Measurements from ENCODE around the gene TBC1D14.

The TBC1D14 gene

DNA sequence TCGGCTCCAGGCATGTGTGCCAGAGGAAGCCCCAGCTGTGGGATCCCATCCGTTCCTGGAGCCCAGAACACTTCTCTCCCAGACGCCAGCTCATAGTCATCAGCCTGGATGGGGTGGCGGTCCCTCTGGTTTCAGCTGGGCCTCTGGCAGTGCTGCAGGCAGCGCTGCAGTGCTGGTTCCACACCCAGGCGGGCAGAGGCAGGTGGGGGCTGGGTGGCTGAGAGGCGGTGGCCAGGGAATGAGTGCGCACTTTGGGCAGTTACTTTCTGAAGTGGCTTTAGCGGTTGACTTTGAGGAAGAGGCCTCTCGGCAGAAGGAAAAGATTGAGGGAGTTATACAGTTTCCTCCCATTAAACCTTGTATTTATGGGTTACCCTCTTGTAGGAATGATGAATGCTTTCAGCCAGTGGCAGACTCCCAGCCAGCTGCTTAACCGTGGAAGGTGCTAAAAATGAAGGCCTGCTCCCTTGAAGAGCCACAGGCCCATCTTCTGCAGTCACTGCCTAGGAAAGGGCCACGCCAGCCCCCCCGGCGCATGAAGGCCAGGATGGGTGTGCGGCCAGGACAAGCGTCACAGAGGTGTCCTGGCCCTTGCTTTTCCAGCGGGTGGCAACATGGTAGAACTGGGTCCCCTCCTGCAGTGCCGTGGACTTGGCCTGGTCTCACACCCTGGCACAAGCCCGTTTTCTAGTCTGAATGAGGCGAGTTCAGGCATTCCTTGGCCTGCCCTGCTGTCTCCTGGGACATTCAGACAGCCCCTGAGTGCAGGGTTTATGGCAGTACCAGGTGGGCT lies 143.5 kb downstream of the TBC1D14 start:
- H3K9me3 ChIP-seq (ENCODE audit: severe bottlenecking), result no peaks in the 10 kb centered on the region
- TF ChIP-seq, protein P1, sequence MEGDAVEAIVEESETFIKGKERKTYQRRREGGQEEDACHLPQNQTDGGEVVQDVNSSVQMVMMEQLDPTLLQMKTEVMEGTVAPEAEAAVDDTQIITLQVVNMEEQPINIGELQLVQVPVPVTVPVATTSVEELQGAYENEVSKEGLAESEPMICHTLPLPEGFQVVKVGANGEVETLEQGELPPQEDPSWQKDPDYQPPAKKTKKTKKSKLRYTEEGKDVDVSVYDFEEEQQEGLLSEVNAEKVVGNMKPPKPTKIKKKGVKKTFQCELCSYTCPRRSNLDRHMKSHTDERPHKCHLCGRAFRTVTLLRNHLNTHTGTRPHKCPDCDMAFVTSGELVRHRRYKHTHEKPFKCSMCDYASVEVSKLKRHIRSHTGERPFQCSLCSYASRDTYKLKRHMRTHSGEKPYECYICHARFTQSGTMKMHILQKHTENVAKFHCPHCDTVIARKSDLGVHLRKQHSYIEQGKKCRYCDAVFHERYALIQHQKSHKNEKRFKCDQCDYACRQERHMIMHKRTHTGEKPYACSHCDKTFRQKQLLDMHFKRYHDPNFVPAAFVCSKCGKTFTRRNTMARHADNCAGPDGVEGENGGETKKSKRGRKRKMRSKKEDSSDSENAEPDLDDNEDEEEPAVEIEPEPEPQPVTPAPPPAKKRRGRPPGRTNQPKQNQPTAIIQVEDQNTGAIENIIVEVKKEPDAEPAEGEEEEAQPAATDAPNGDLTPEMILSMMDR (IDR thresholded peaks at IDR 0.05; ENCODE audit: low read depth, low read length), result no peak
- H3K36me3 ChIP-seq, result peaks cover 44% of the 10 kb centered on the region
- no peak for DNase-seq
- no peak overlapping the region for H3K4me3 ChIP-seq (ENCODE audit: low read depth, low read length)
- no peaks in the 10 kb centered on the region for H3K27me3 ChIP-seq (ENCODE audit: insufficient read depth, low read depth, severe bottlenecking)
- H3K27ac ChIP-seq, result no peak overlapping the region

DNA sequence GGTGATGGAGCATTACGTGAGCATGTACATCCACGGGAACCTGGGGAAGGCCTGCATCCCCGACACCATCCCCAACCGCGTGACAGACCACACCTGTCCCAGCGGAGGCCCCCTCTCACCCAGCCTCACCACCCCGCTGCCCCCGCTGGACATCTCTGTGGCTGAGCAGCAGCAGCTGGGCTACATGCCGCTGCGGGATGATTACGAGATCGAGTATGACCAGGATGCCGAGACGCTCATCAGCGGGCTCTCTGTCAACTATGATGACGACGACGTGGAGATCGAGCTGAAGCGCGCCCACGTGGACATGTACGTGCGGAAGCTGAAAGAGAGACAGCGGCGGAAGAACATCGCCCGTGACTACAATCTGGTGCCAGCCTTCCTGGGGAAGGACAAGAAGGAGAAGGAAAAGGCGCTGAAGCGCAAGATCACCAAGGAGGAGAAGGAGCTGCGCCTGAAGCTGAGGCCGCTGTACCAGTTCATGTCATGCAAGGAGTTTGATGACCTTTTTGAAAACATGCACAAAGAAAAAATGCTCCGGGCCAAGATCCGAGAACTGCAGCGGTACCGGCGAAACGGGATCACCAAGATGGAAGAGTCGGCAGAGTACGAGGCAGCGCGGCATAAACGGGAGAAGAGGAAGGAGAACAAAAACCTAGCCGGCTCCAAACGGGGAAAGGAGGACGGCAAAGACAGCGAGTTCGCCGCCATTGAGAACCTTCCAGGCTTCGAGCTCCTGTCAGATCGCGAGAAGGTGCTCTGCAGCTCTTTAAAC lies 144.7 kb downstream of the TBC1D14 start:
- Histone ChIP-seq H3K27ac (no peak overlapping the region), H3K4me3 (ENCODE audit: low read depth, low read length) (no peak overlapping the region), H3K27me3 (ENCODE audit: insufficient read depth, low read depth, severe bottlenecking) (no peaks in the 10 kb centered on the region), H3K9me3 (ENCODE audit: severe bottlenecking) (no peaks in the 10 kb centered on the region), H3K36me3 (peaks cover 54% of the 10 kb centered on the region)
- TF ChIP-seq, protein P1 (IDR thresholded peaks at IDR 0.05; ENCODE audit: low read depth, low read length), result no peak
- no peak for DNase-seq

DNA sequence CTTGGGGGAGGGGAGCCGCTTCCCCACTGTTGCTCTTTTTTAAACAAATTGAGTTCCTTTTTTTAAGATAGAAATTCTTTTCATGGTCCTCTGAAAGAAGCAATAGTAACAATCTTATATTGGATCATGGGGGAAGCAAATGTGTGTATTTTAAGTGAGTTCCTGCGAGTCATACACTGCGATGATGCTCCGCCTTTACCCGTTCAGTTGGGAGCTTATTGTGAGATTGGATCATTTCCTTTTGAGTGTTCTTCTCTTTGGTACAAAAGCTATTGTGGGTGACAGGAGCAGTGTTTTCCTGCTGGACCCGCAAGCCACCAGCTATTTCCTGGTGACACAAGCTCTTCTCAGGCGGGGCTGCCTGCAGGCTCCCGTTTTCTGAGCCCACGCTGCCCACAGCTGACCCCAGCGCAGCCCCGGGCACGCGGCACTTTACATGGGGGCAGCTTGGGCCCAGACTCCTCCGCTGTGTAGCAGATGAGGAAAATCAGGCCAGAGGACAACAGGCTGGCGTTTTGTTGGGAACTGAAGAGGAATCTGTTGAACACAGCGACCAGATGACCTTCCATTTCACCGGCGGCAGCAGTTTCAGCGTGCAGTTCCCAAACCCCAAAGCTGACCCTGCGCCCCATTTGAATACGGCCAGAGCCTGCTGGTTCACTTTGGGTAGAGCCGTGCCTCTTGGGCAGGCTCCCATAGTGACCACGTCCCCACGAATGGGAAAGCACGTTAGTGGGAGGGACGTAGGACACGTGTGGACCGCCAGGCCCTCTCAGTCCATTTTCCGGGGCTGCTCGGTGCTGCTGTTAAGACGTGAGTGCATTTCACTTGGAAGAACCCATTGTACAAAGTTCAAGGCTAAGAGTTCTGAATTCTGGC lies 145.7 kb downstream of the TBC1D14 start:
- TF ChIP-seq, protein P1 (IDR thresholded peaks at IDR 0.05; ENCODE audit: low read depth, low read length), result no peak
- H3K36me3 ChIP-seq, result peaks cover 65% of the 10 kb centered on the region
- DNase-seq, result no peak
- H3K9me3 ChIP-seq (ENCODE audit: severe bottlenecking), result no peaks in the 10 kb centered on the region
- no peak overlapping the region for H3K27ac ChIP-seq
- no peaks in the 10 kb centered on the region for H3K27me3 ChIP-seq (ENCODE audit: insufficient read depth, low read depth, severe bottlenecking)
- H3K4me3 ChIP-seq (ENCODE audit: low read depth, low read length), result no peak overlapping the region

DNA sequence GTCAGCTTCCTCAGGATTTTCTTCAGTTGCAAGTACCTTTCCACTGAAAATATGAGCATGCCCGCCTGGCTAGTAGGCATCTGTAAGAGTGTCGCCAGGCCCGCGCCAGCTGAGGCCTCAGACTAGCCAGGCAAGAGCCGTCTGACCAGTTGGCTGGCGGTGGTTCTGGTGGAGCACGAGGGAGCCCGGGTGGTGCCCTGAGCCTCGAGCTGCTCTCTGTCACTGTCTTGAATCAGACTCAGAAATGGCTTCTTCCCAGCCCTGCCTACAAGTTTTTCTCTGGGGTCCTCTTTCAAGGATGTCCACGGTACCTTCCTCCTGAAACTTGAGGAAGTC lies 146.3 kb downstream of the TBC1D14 start:
- H3K9me3 ChIP-seq (ENCODE audit: severe bottlenecking), result no peaks in the 10 kb centered on the region
- no peak for DNase-seq
- H3K4me3 ChIP-seq (ENCODE audit: low read depth, low read length), result no peak overlapping the region
- TF ChIP-seq, protein P1 (IDR thresholded peaks at IDR 0.05; ENCODE audit: low read depth, low read length), result no peak
- H3K27me3 ChIP-seq (ENCODE audit: insufficient read depth, low read depth, severe bottlenecking), result no peaks in the 10 kb centered on the region
- H3K36me3 ChIP-seq, result peaks cover 71% of the 10 kb centered on the region
- H3K27ac ChIP-seq, result no peak overlapping the region

DNA sequence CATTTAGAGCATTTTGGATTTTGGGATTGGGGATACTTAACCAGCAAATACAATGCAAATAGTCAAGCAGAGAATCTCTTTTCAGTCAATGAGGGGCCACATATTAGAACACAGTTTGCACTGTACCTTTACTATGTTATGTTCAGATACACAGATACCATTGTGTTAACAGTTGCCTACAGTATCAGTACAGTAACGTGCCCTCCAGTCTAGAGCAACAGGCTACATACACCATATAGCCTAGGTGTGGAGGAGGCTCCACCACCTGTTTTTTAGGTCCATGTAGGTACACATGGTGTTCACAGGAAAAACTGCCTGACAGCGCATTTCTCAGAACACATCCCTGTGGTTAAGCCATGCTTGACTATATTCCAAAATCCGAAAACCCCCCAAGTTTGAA lies 149.2 kb downstream of the TBC1D14 start:
- Histone ChIP-seq H3K36me3 (peaks cover 92% of the 10 kb centered on the region), H3K4me3 (ENCODE audit: low read depth, low read length) (no peak overlapping the region), H3K27ac (no peak overlapping the region), H3K27me3 (ENCODE audit: insufficient read depth, low read depth, severe bottlenecking) (no peaks in the 10 kb centered on the region), H3K9me3 (ENCODE audit: severe bottlenecking) (no peaks in the 10 kb centered on the region)
- TF ChIP-seq, protein P1 (IDR thresholded peaks at IDR 0.05; ENCODE audit: low read depth, low read length), result no peak
- DNase-seq, result no peak
